K562 (cell line): ENCODE measurements around the gene RAB31. TPM values are rescaled to one million over a fixed set of nuclear protein-coding genes. Genes with fewer than 3 reads are reported as not detected.
A peak's percentile ranks its signal among the peaks of the same experiment; 100 is the strongest.

Experiments
- ADNP ChIP-seq: fragments of 200-800 bp; sonication (Bioruptor generic); IDR thresholded peaks from 2 replicates; pipeline ENCODE4 v1.6.1; 2016; ENCODE audit warnings: missing genetic modification characterization, missing compliant biosample characterization
- ARID1B ChIP-seq: fragments of 450-650 bp; IDR thresholded peaks from 2 replicates; pipeline ENCODE4 v1.6.1; 2016; ENCODE audit warnings: antibody characterized with exemption, mild to moderate bottlenecking, inconsistent platforms
- CHD7 ChIP-seq: fragments of 200-600 bp; sonication (generic); IDR thresholded peaks from one replicate; pipeline ENCODE4 v1.6.1; 2012; ENCODE audit warnings: mild to moderate bottlenecking, low read depth, low read length, inconsistent platforms
- DMBX1 ChIP-seq: fragments of 250-450 bp; sonication (Bioruptor Pico); IDR thresholded peaks from 2 replicates; pipeline ENCODE4 v1.8.0; 2022; ENCODE audit warnings: inconsistent platforms, mild to moderate bottlenecking, moderate library complexity, borderline replicate concordance
- E4F1 ChIP-seq: fragments of 250-450 bp; sonication (Bioruptor Pico); IDR thresholded peaks from 2 replicates; pipeline ENCODE4 v1.5.0; 2021; ENCODE audit warnings: mild to moderate bottlenecking, borderline replicate concordance
- ID3 ChIP-seq, 2 experiments: fragments of 250-450 bp in 1 of 2; fragments of 450-650 bp in 1 of 2; sonication (Bioruptor Pico) in 1 of 2; IDR thresholded peaks; 2 replicates each; pipeline versions ENCODE4 v1.6.1 to v1.8.0; 2016 to 2021; ENCODE audit warnings: mild to moderate bottlenecking in 2 of 2, moderate library complexity in 2 of 2, missing compliant biosample characterization in 1 of 2, missing genetic modification characterization in 1 of 2
- KAT7 ChIP-seq: sonication (generic); formaldehyde crosslinking; IDR thresholded peaks from 2 replicates; pipeline ENCODE4 v1.8.0; 2022; ENCODE audit warnings: missing genetic modification reagents, mild to moderate bottlenecking, borderline replicate concordance
- MYNN ChIP-seq, 2 experiments: sonication (generic); formaldehyde crosslinking in 1 of 2; IDR thresholded peaks; 2 replicates each; pipeline versions ENCODE4 v1.5.0 to v1.6.1; 2016 to 2020; ENCODE audit warnings: antibody characterized with exemption in 1 of 2, missing genetic modification reagents in 1 of 2
- NELFE ChIP-seq: IDR thresholded peaks from 2 replicates; pipeline ENCODE4 v1.6.1; 2011; ENCODE audit warnings: mild to moderate bottlenecking; ENCODE audit not compliant: insufficient read depth, insufficient read length
- PHB ChIP-seq: fragments of 250-450 bp; sonication (Bioruptor Pico); IDR thresholded peaks from 2 replicates; pipeline ENCODE4 v1.5.0; 2021
- STAT5B ChIP-seq: fragments of 250-450 bp; sonication (Bioruptor Pico); IDR thresholded peaks from 2 replicates; pipeline ENCODE4 v1.8.0; 2021; ENCODE audit warnings: mild to moderate bottlenecking, inconsistent platforms
- YBX1 ChIP-seq: fragments of 450-650 bp; IDR thresholded peaks from 2 replicates; pipeline ENCODE4 v1.7.1; 2016; ENCODE audit warnings: mild to moderate bottlenecking
- ZZZ3 ChIP-seq: fragments of 450-650 bp; IDR thresholded peaks from 2 replicates; pipeline ENCODE4 v1.6.1; 2016; ENCODE audit warnings: antibody characterized with exemption, mild to moderate bottlenecking, moderate library complexity
- polyA plus RNA-seq, 8 experiments: library from polyadenylated mRNA; depleted of rRNA in 4 of 8; stranded (reverse) in 5 of 8; unstranded in 3 of 8; fragments of >200 nt; fragmentation: Nextera tagmentation in 2 of 8; fragmentation: Illumina TruSeq in 1 of 8; extraction: Ambion mirVana in 2 of 8; extraction: Trizol in 1 of 8; gene quantifications; 2 replicates each; pipeline versions ENCODE4 v1.2.1 to v1.2.3, GENCODE V29; 2011 to 2014; ENCODE audit warnings: inconsistent platforms in 1 of 8, missing spikeins in 1 of 8
- total RNA-seq, 7 experiments: library from RNA; depleted of rRNA in 6 of 7; stranded (reverse); fragments of >200 nt in 6 of 7; fragmentation: Illumina TruSeq in 2 of 7; extraction: Trizol in 2 of 7; gene quantifications; 2 replicates each; pipeline versions ENCODE4 v1.2.1 to v1.2.3, GENCODE V29; 2011 to 2021; ENCODE audit warnings: low replicate concordance in 1 of 7

RAB31 gene
- total and polyA plus RNA-seq, 9 of the 15 experiments (the other 6 are each of a cell fraction or from before 2014, with no cell fraction given): 20.7 to 70.4 (median 41.3) TPM

GRCh38 chr18:9803063-9803697, 95.1 kb downstream of the RAB31 start (continued):
- TF ChIP-seq CHD7 (no peak), MYNN (IDR thresholded peaks at IDR 0.05) (peak; percentile 93), MYNN (CRISPR knock-in tag; IDR thresholded peaks at IDR 0.05) (no peak), ZZZ3 (no peak), ID3 (CRISPR knock-in tag; IDR thresholded peaks at IDR 0.05) (0 out of 2 replicates have a peak, but pooled peaks have one; percentile 6), ID3 (tag; IDR thresholded peaks at IDR 0.05) (no peak; the same call in 1 of the 2 replicates), E4F1 (no peak), ADNP (tag) (no peak), YBX1 (no peak), PHB (CRISPR knock-in tag) (no peak), DMBX1 (CRISPR knock-in tag) (0 out of 2 replicates have a peak, but pooled peaks have one; percentile 70), KAT7 (CRISPR knock-in tag) (no peak; the same call in 1 of the 2 replicates), NELFE (no peak), ARID1B (peak; percentile 100), STAT5B (CRISPR knock-in tag) (no peak)
